ENCODE data around the gene SETD2.

DNA sequence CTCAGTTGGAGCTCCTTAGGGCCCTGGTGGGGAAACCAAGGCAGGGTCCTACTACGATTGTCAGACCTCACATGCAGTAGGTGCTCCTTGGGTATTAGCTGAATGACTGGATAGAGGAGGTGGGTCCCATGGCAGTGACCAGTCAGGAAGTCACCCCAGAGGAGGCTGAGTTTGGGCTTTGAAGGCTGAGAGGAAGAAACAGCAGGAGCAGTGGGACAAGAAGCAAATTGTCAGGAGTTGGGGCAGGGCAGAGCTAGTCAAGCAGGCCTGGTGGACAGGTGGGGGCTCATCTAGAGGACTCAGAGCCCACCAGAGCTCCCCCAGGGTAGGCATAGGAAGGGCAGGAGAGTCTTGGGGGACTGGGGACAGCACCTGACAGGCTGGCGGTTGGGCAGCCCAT, 181.4 kb downstream of the SETD2 start:
- TF ChIP-seq POLR2A (IDR thresholded peaks at IDR 0.05; ENCODE audit: low read length), result no peak
- no peak for TF ChIP-seq GATA1 (IDR thresholded peaks at IDR 0.05; ENCODE audit: low read depth, low read length)
